ENCODE data around the gene ABCD3.
"Not testable (repeated sequence)": the region's sequence is repeated elsewhere in the genome, so short reads cannot be mapped to it uniquely, and the experiment has no call there.

The ABCD3 gene

DNA sequence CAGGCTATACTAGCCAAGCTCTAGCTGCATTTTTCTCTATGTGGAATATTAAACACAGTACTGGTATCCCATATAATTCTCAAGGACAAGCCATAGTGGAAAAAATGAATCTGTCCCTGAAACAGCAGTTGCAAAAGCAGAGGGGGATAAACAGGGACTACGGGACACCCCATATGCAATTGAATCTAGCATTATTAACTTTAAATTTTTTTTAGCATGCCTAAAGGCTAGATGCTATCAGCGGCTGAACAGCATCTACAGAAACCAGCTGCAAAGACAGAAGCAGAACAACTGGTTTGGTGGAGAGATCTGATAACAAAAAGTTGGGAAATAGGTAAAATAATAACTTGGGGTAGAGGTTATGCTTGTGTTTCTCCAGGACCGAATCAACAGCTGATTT is 30.6 kb downstream of the ABCD3 start:
- DNase-seq (ENCODE audit: insufficient read length, low spot score); FAIRE-seq: not testable (repeated sequence)

DNA sequence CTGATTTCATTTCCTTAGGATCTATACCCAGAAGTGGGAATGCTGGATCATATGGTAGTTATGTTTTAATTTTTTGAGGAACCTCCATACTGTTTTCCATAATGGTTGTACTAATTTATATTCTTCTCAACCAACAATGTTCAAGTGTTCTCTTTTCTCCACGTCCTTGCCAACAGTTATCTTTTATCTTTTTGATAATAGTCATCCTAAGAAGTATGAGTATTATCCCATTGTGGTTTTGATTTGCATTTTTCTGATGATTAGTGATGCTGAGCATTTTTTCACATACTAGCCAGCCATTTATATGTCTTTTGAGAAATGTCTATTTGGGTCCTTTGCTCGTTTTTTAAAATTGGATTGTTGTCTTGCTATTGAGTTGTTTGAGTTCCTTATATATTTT is 38.5 kb downstream of the ABCD3 start:
- no peak for DNase-seq (ENCODE audit: insufficient read length, low spot score)
- no peak for FAIRE-seq

DNA sequence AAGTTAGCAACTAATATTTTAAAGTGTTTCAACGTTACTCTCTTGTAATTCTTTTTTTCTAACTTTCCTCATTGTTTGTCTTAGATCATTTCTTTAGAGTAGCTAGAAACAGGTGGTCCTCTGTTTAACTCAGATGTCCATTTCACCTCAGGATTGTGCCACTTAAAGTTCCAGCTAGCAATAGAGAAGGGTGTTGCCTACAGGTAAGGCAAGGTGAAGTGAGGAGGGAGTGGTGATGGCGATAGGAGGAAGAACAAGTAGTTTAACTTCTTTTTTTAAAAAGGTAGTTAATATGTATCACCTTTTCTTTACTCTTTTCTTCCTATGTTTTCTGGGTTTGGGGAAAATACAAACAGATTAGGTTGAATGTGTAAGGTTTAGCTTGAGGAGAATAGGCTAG is 44.4 kb downstream of the ABCD3 start:
- no peak for FAIRE-seq
- no peak for DNase-seq (ENCODE audit: insufficient read length, low spot score)

DNA sequence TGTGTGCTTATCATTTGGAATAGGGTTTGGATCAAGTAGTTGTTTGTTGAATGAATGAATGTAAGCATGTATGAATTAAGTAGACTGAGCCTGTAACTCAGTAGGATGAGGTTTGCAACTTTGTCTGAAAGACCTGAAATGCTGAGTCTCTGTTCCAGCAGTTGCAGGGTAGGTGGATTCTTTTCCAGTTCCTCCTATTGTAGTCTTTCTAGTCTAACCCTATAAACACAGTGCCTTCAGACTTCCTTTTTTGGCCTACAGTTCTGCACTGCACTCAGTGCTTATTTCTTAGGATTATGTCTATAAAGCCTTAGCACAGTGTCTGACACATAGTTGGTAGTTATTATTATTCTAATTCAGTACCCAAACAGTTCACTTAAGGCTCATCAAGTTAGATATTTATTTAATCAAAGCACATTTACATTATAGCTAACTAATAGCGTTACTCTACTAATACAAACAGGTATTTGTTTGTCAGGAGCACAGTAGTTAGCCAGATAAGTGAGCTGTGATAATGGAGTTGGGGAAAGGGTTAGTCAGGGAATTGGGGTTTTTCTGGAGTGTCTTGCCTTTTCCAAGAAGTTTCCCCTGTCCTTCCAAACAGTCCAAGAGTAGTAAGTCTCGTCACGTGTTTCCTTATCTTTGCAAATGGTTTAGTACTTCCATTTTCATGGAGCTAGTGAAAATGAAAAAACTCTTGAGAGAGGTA is 45.0 kb downstream of the ABCD3 start:
- no peak for DNase-seq (ENCODE audit: insufficient read length, low spot score)
- no peak for FAIRE-seq

DNA sequence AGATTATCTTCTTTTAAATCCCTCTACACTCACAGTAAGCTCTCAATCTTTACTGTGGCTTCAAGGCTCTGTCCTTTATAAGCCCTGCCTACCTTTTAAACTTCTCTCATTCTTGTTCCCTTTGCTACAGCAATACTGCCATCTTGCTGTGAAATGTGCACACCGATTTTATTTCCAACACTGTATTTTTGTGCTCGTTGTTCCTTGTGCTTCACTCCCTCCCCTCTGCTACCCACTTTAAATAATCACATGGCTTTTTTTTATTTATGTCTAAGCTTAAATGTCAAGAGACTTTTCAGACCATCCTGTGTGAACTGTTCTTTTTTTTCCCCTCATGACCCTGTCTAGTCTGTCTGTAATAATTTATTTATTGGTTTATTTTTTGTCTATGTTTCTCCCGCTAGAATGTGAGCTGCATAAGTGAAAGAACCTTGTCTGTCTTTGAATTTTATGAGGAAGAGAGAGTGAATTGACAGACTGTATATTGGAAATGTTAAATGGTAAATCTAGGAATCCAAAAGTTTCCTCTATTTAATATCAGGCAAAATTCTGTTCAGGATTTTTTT is 45.7 kb downstream of the ABCD3 start:
- no peak for FAIRE-seq
- no peak for DNase-seq (ENCODE audit: insufficient read length, low spot score)

DNA sequence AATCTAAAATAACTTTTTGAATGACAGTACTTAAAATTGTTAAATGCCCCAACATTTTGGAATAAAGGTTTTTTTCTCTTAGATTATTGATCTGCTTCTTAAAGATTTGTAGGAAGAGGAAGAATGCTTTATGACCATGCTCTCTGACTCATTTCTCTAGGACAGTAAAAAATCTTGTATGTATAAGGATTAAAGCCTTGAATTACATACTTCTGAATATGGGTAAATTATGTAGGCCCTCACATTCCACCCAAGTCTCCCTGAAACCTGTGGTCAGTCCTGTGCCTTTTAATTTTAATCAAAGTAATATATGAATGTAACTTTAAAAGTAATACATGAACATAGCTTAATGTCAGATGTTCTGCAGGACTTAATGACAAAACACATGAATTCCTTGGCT is 50.5 kb downstream of the ABCD3 start:
- DNase-seq (ENCODE audit: insufficient read length, low spot score): no peak
- no peak for FAIRE-seq

DNA sequence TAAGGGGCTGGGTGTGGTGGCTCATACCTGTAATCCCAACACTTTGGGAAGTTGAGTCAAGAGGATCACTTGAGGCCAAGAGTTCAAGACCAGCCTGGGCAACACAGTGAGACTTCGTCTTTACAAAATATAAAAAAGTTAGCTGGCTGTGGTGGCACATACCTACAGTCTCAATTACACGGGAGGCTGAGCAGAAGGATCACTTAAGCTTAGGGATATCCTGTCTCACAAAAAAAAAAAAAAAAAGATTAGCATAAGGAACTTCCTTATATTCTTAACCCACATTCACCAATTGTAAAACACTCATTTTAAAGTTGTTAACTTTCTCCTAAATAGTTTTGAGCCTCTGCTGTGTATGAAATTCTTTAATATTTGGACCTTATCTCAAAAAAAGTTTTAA is 53.1 kb downstream of the ABCD3 start:
- DNase-seq (ENCODE audit: insufficient read length, low spot score): no peak
- no peak for FAIRE-seq

DNA sequence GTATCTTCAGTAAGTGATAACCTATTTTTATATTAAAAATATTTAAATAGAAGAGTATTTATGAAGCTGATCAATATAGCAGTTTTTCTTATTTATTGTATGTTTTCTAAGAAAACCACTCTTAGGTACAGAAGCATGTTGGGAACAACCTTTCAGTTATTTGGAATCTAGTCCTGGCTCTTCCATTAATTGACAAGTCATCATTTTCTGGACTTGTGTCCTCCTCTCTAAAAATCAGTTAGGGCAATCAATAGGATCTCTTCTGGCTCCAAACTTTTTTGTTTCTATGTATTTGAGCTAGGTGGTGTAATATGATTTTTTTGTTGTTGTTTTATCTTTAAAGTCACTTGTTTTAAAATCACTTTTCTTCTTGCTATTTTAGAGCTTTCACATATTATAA is 57.0 kb downstream of the ABCD3 start:
- DNase-seq (ENCODE audit: insufficient read length, low spot score) (no peak), FAIRE-seq (no peak)

DNA sequence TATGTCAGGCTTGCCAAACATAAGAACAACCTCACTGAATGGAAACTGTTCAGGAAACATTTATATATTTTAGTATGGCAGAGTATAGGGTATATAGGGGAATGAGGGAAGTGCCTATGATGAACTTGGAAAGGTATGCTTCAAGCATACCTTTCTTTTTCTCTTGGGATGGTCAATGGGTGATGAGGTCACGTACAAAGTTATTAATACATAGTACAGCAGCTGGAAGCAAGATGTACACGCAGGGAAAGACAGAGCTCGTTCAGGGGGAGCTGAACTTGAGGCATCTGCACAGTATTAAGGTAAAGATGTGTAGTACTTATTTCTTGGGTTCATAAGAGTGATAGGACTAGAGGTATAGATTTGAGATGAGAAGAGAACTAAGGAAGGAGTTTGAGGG is 61.5 kb downstream of the ABCD3 start:
- DNase-seq (ENCODE audit: insufficient read length, low spot score): no peak
- FAIRE-seq: no peak

DNA sequence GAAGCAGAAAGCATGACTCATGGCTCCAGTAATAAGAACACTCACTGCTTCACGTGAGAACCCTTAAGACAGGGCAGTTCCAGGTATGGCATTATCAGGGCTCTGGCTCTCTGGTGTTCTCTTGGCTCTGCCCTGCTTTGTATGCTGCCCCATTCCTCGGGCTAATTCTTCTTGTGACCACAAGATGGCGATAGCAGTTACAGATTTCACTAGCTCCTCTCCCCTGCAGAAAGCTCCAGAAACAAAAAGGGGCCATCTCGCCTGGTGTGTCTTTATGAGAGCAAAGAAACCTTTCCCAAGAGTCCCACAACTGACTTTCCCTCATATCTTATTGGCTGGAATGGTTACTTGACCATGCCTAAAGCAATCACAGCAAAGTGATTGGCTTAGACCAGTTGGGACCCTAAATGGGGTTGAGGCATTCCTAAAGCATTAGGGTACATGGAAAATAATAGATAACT is 63.3 kb downstream of the ABCD3 start:
- FAIRE-seq (peak; percentile 94), DNase-seq (ENCODE audit: insufficient read length, low spot score) (peak; percentile 55)

DNA sequence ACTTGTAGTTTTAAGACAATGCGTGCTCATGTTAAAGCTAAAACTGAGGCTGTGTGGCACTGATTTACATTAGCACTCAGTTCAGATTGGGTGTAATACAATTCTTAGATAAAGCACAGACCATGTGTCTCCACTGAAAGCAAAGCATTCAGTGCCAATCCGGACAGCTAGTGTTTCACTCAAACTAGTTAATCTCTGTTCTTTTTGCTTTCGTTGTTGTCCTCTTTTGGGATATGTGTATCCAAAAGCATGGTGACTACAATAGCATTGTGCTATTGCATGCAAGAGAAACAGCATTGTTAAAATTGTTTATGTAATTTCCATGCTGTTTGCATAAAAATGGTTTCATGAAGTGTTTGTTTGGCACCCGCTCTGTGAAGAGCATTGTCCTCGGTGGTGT is 68.8 kb downstream of the ABCD3 start:
- FAIRE-seq: no peak

DNA sequence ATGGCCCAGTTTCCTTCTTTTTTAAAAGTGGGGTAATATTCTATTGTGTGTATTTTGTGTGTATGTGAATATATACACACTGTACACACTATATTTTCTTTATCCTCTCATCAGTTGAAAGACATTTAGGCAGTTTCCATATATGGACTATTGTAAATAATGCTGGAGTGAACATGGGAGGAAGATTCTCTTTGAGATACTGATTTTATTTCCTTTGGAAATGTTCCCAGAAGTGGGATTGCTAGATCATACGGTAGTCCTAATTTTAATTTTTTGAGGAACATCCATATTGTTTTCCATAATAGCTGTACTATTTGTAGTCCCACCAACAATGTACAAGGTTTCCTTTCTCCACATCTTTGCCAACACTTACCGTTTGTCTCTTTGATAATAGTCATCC is 72.4 kb downstream of the ABCD3 start:
- DNase-seq (ENCODE audit: insufficient read length, low spot score): no peak
- FAIRE-seq: no peak

More for the DNA sequence above, 68.8 kb downstream of the ABCD3 start:
- no peak for DNase-seq (ENCODE audit: insufficient read length, low spot score)

DNA sequence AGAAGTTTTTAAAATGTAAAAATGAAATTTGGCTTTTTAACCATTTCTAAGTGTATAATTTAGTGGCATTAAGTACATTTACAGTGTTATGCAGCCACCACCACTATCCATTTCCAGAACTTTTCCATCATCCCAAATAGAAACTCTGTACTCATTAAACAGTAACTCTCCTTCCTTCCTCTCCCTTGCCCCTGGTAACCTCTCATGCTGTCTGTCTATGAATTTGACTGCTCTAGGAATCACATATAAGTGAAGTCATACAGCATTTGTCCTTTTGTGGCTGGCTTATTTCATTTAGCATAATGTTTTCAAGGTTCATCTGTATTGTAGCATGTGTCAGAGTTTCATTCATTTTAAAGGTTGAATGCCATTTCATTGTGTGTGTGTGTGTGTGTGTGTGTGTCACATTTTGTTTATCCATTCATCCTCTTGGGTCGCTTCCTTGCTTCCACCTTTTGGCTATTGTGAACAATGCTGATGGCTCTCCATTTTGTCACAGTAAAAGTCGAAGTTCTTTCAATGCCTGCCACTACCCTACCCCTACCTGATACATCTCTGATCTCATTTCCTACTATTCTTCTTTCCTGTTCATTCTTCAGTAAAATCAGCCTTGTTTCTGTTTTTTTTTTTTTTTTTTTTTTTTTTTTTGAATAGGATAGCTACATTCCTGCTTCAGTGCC is 78.0 kb downstream of the ABCD3 start:
- FAIRE-seq: no peak

DNA sequence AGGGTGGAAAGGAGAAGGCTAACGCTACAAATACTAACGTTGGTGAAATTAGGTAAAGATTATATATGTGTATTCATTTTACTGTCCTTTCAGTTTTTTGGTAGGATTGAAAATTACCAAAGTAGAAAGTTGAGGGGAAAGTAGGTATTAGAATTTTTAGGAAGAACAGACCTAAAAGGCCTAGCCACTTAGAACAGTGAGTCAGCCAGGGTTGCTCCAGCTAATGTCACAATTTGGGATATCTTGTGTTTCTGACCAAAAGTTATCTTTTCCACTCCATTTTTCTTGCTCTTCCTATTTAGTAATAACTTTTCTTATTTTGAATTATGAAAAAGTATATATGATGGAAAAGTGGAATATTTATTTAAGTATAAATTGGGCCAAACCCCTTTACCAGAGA is 83.2 kb downstream of the ABCD3 start:
- DNase-seq (ENCODE audit: insufficient read length, low spot score) (no peak), FAIRE-seq (no peak)

More for the DNA sequence above, 78.0 kb downstream of the ABCD3 start:
- no peak for DNase-seq (ENCODE audit: insufficient read length, low spot score)

DNA sequence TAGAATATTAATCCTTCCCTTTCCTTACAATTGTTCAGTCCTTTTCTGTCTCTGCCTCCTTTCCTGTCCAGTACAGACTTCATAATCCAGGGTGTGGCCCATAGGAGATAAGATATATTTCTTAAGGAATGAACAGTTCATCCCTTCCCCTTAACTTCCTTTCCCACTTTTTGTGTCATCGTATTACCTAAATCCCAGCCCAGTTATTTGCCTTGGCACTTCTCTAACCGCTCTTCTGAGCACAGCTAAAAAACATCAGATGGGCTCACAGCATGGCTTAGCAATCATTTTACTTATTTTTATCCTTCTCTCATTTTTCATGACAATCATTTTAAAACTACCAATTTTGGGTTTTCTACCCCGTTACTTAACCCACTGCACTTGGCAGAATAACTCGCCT is 83.7 kb downstream of the ABCD3 start:
- FAIRE-seq: no peak

DNA sequence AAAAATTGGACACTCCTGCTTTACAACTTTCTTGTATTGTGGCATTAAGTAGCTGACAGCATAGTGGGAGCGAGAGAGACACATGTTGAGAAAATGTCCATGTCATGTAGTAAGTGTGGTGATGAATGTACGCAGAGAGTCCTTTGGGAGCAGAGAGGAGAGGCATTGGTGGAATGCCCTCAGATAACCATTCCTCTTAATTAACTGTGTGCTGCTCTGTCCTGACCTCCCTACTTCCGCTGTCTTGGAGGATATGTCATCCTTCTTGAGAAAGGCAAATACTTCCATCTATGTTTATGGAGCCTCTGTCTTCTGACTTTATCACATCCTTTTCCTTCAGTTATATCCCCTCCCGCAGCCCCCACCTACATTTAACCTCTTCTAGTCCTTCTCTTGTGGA is 85.0 kb downstream of the ABCD3 start:
- FAIRE-seq: no peak

More for the DNA sequence above, 83.7 kb downstream of the ABCD3 start:
- no peak for DNase-seq (ENCODE audit: insufficient read length, low spot score)

DNA sequence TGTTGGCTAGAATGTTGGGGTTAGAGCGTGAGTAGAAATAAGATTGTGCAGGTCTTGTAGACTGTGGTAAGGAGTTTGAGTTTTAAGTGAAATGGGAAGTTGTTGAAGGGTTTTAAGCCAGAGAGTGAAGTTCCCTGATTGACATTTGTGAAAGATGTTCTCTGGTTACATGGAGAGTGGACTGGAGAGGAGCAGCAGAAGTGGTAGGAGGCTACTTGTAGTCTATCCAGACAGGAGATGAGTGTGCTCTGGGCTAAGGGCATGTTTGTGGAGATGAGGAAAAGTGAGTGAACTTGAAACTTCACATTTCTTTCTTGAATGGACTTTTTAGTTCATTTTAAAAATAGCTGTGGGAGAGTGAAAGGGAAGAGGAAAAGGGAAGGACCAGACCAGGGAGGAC is 86.4 kb downstream of the ABCD3 start:
- DNase-seq (ENCODE audit: insufficient read length, low spot score) (no peak), FAIRE-seq (no peak)

More for the DNA sequence above, 85.0 kb downstream of the ABCD3 start:
- no peak for DNase-seq (ENCODE audit: insufficient read length, low spot score)

DNA sequence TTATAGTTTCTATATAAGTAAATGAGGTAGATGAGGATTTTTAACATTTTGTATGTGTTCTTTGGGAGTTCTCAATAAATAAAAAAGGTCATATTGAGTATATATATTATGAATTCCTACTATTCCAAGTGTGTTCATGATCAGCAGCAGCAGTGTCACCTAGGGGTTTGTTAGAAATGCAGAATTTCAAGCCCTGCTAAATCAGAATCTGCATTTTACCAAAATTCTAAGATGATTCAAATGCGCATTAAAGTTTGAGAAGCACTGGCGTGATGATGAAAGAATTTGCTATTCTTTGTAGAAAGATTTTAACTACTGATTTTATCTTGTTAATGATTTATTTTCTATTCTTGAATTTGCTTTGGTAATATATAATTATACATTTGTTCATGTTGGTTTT is 94.6 kb downstream of the ABCD3 start:
- DNase-seq (ENCODE audit: insufficient read length, low spot score): no peak
- no peak for FAIRE-seq

DNA sequence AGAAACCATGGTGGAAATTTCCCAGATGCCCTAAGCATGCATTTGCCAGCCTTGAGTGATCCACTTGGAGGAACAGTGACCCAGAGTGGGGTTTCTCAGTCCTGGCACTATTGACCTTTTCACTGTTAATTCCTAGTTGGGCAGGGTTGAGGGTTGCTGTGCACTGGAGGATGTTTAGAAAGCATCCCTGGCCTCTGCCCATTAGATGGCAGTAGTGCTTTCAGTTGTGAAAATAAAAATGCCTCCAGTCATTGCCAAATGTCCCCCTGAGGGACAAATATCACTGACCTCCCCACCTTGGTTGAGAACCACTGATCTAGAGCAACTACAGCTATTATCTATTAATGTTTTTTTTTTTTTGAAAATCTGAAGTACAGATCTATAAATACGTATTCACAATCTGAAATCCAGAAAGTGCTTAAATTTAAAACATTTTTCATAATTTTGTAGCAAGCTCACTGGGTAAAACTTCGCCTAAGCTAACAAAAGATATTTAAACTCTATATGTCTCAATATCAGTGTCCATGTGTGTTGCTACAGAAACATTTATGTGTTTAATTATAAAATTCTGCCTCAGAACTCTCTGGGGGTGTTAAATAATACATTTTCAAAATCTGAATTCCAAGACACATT is 96.0 kb downstream of the ABCD3 start:
- FAIRE-seq (no peak), DNase-seq (ENCODE audit: insufficient read length, low spot score) (no peak)

DNA sequence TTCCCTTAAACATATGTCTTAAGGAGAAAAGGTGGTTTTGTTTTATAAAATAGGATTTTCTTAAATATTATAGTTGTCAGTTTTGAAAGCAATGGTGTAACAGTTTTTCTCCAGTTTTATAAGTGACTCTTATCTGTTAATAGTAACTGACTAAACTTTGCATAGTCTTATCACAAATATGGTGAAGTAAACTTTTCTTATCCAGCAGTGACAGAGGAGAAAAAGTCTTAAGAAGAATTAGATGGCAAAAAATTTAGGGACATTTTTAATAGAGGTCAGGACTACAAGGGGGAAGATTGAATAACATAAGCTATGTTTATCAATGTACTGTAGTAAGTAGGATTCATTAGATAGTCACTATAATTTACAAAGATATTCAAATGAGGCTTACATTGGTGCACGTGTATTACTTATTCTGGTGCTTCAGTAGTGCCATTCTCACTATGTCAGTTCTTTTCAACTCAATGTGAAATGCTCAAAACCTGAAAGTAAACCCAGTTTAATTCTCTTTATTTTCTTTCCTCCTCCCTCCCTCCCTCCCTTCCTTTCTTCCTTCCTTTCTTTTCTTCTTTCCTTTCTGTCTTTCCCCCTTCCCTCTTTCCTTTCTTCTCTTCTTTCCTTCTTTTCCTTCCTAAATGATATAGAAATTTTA is 97.2 kb downstream of the ABCD3 start:
- DNase-seq (ENCODE audit: insufficient read length, low spot score) (no peak), FAIRE-seq (no peak)

DNA sequence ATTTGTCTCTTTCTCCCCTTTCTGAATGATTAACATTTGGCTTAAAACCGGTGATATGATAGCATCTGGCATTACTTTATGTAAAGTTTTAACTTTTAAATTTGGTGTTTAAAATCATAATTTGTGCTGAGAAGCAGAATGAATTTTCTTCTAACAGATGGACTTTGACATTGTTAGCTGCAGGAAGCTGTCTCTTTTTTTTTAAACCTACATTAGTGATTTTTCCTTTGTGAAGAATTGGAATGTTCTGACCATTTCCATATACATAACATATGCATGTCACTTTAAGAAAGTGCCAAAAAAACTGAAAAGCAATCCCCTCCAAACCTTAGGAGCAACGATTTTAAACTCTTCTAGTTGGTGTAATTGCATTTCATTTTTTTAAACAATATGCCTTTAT is 101.2 kb downstream of the ABCD3 start:
- FAIRE-seq (no peak), DNase-seq (ENCODE audit: insufficient read length, low spot score) (no peak)

Data from GM19239 (cell line).